HCT116 (cell line): ENCODE results near the gene DHX32.

Experiments used
- CTCF ChIP-seq, 3 experiments: fragments of 200-600 bp in 1 of 3; sonication (generic) in 1 of 3; IDR thresholded peaks in 2 of 3; conservative IDR thresholded peaks in 1 of 3; 2 replicates each; pipeline ENCODE4 v1.5.1; 2012 to 2017; ENCODE audit warnings: low read depth in 2 of 3, low read length in 2 of 3, antibody characterized with exemption in 1 of 3, borderline replicate concordance in 1 of 3, control low read depth in 1 of 3, mild to moderate bottlenecking in 1 of 3, mixed read lengths in 1 of 3, mixed run types in 1 of 3, moderate library complexity in 1 of 3; ENCODE audit not compliant: insufficient read depth in 1 of 3
- EZH2 ChIP-seq: fragments of 200-600 bp; sonication (generic); IDR thresholded peaks from 2 replicates; pipeline ENCODE4 v1.6.1; 2017; ENCODE audit warnings: antibody characterized with exemption, mixed run types
- EZH2phosphoT487 ChIP-seq: fragments of 200-600 bp; IDR thresholded peaks from 2 replicates; pipeline ENCODE4 v1.6.1; 2018; ENCODE audit warnings: antibody characterized with exemption, borderline replicate concordance
- MAX ChIP-seq: IDR thresholded peaks from 2 replicates; pipeline ENCODE4 v1.6.1; 2012
- POLR2A ChIP-seq: IDR thresholded peaks from 2 replicates; pipeline ENCODE4 v1.7.0; 2011; ENCODE audit warnings: borderline replicate concordance; ENCODE audit not compliant: insufficient read depth, insufficient read length; ENCODE audit errors: extremely low read depth
- POLR2AphosphoS5 ChIP-seq: IDR thresholded peaks from 2 replicates; pipeline ENCODE4 v1.6.1; 2011; ENCODE audit warnings: mild to moderate bottlenecking, low read depth, low read length, moderate library complexity
- RAD21 ChIP-seq: IDR thresholded peaks from 2 replicates; pipeline ENCODE4 v1.6.1; 2012; ENCODE audit warnings: low read depth, mild to moderate bottlenecking
- REST ChIP-seq: IDR thresholded peaks from 2 replicates; pipeline ENCODE4 v1.6.1; 2012; ENCODE audit warnings: low read depth
- SP1 ChIP-seq: IDR thresholded peaks from 2 replicates; pipeline ENCODE4 v1.6.1; 2012; ENCODE audit warnings: low read depth
- YY1 ChIP-seq: IDR thresholded peaks from 2 replicates; pipeline ENCODE4 v1.6.1; 2011; ENCODE audit warnings: low read length, low read depth, moderate library complexity, mild to moderate bottlenecking; ENCODE audit not compliant: insufficient replicate concordance; ENCODE audit errors: extremely low read depth

GRCh38 chr10:125827133-125827532 lies 54.0 kb downstream of the DHX32 start:
- TF ChIP-seq CTCF (IDR thresholded peaks at IDR 0.05 in 2 of 3, conservative IDR thresholded peaks at IDR 0.05 in 1 of 3; ENCODE audit: borderline replicate concordance in 1 of 3, insufficient read depth in 1 of 3, low read depth in 2 of 3, low read length in 2 of 3) (no peak), EZH2phosphoT487 (no peak), POLR2AphosphoS5 (no peak), MAX (no peak), YY1 (no peak), SP1 (no peak), RAD21 (no peak), POLR2A (no peak), REST (no peak), EZH2 (no peak)
